Endodermal cell (in vitro differentiated cells): ENCODE data around the gene BAMBI. TPM values are rescaled to one million over a fixed set of nuclear protein-coding genes. Genes with fewer than 3 reads are reported as not detected.

Experiments
- DNase-seq: peaks from one replicate; pipeline ENCODE4 v3.0.0-alpha.2; 2017
- H3K27ac ChIP-seq: 2 replicates; pipeline ENCODE4 v1.5.1; 2013; ENCODE audit warnings: mild to moderate bottlenecking, low read depth, low read length, moderate library complexity
- H3K27me3 ChIP-seq: 2 replicates; pipeline ENCODE4 v1.6.1; 2013; ENCODE audit warnings: mild to moderate bottlenecking, low read length, moderate library complexity; ENCODE audit not compliant: insufficient read depth, control insufficient read depth, poor library complexity, severe bottlenecking
- H3K36me3 ChIP-seq: 2 replicates; pipeline ENCODE4 v1.7.0; 2013; ENCODE audit warnings: mild to moderate bottlenecking, low read length, moderate library complexity; ENCODE audit not compliant: control insufficient read depth, insufficient read depth
- H3K4me1 ChIP-seq: one replicate; pipeline ENCODE4 v1.7.0; 2013; ENCODE audit warnings: low read length; ENCODE audit not compliant: control insufficient read depth, insufficient read depth
- H3K4me3 ChIP-seq: 2 replicates; pipeline ENCODE4 v1.5.1; 2013; ENCODE audit warnings: mild to moderate bottlenecking, low read length, moderate library complexity
- H3K9ac ChIP-seq: 2 replicates; pipeline ENCODE4 v1.6.1; 2013; ENCODE audit warnings: mild to moderate bottlenecking, low read length, moderate library complexity; ENCODE audit not compliant: poor library complexity, severe bottlenecking; ENCODE audit errors: extremely low read depth
- H3K9me3 ChIP-seq: 2 replicates; pipeline ENCODE4 v1.6.1; 2013; ENCODE audit warnings: mild to moderate bottlenecking, low read length, moderate library complexity; ENCODE audit not compliant: control insufficient read depth
- H3K27ac Mint-ChIP-seq: 2 replicates; pipeline ENCODE4 v1.8.0; 2020; ENCODE audit warnings: mixed read lengths
- H3K27me3 Mint-ChIP-seq: 2 replicates; pipeline ENCODE4 v1.8.0; 2021; ENCODE audit warnings: mild to moderate bottlenecking, mixed read lengths; ENCODE audit not compliant: insufficient read depth
- H3K36me3 Mint-ChIP-seq: 2 replicates; pipeline ENCODE4 v1.8.0; 2020; ENCODE audit warnings: low read depth, mixed read lengths
- H3K4me1 Mint-ChIP-seq: 2 replicates; pipeline ENCODE4 v1.8.0; 2020; ENCODE audit warnings: mixed read lengths
- H3K4me3 Mint-ChIP-seq: 2 replicates; pipeline ENCODE4 v1.8.0; 2020; ENCODE audit warnings: mild to moderate bottlenecking, moderate library complexity, mixed read lengths
- H3K9me3 Mint-ChIP-seq: 2 replicates; pipeline ENCODE4 v1.8.0; 2020; ENCODE audit warnings: mild to moderate bottlenecking, mixed read lengths
- CTCF ChIP-seq: fragments of 200-600 bp; sonication (generic); conservative IDR thresholded peaks from 2 replicates; pipeline ENCODE4 v1.5.0; 2021; ENCODE audit warnings: antibody characterized with exemption, mild to moderate bottlenecking
- WGBS, 2 experiments: methylation state at CpG; one replicate each; pipeline versions ENCODE4 v1.1.5 to v1.1.7; 2013; ENCODE audit warnings: missing lambda C conversion rate in 2 of 2, mixed read lengths in 1 of 2; ENCODE audit not compliant: insufficient coverage in 1 of 2, insufficient read length in 1 of 2; 5-methylcytosine and 5-hydroxymethylcytosine counted together
- total RNA-seq, 2 donors: library from RNA; stranded (reverse); fragmentation: NEBNext Ultra II Directional in 1 of 2; extraction: Animal tissue kit (Norgen Biotek cat#: 25700) in 1 of 2; gene quantifications; 2 replicates in 1 of 2; 3 replicates in 1 of 2; pipeline ENCODE4 v1.2.1, GENCODE V29; 2021

Gene BAMBI
- total RNA-seq, 2 donors from 2014 or later: 41.4 to 49.2 TPM

DNA sequence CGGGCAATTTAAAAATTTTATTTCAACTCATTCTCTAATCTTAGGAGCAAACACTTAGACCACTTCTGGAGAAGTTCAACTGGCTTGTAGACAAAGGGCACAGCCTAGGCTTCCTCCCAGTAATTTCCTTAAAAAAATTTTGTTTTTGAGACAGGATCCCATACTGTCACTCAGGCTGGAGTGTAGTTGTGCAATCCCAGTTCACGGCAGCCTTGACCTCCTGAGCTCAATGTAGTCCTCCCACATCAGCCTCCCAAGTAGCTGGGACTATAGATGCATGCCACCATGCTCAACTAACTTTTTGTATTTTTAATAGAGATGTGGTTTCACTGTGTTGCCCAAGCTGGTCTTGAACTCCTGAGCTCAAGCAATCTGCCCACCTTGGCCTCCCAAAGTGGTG, 38.4 kb downstream of the BAMBI start:
- Histone ChIP-seq H3K9ac (no peak overlapping the region), H3K9me3 (no peaks in the 10 kb centered on the region), H3K27ac (no peak overlapping the region), H3K36me3 (no peaks in the 10 kb centered on the region), H3K4me1 (no peaks in the 10 kb centered on the region), H3K27me3 (peaks cover 1% of the 10 kb centered on the region), H3K4me3 (no peak overlapping the region)
- Mint-ChIP-seq H3K27ac (no peak overlapping the region), H3K36me3 (no peaks in the 10 kb centered on the region), H3K9me3 (peaks cover 5% of the 10 kb centered on the region), H3K4me1 (peaks cover 3% of the 10 kb centered on the region), H3K27me3 (peaks cover 3% of the 10 kb centered on the region), H3K4me3 (no peak overlapping the region)
- WGBS, 2 experiments: 94 to 98% methylated on average over 2 of the region's 2 CpGs
- no peak for TF ChIP-seq CTCF
- no peak for DNase-seq

- H3K4me1 ChIP-seq: peaks cover 5% of the 10 kb centered on the region
- WGBS, 2 experiments: 89 to 100% methylated on average over 1 of the region's 1 CpG
- TF ChIP-seq CTCF: no peak
- no peaks in the 10 kb centered on the region for H3K36me3 Mint-ChIP-seq
- H3K4me3 Mint-ChIP-seq: no peak overlapping the region
- no peak overlapping the region for H3K9ac ChIP-seq
- no peaks in the 10 kb centered on the region for H3K9me3 ChIP-seq
- H3K27ac Mint-ChIP-seq: no peak overlapping the region
- H3K36me3 ChIP-seq: no peaks in the 10 kb centered on the region
- H3K4me1 Mint-ChIP-seq: peaks cover 8% of the 10 kb centered on the region
- H3K27me3 ChIP-seq: peaks cover 11% of the 10 kb centered on the region
- H3K9me3 Mint-ChIP-seq: peaks cover 5% of the 10 kb centered on the region
- H3K27me3 Mint-ChIP-seq: peaks cover 11% of the 10 kb centered on the region
- no peak for DNase-seq
- no peak overlapping the region for H3K4me3 ChIP-seq
- H3K27ac ChIP-seq: no peak overlapping the region
These were observed 39.4 kb downstream of the BAMBI start for GRCh38 chr10:28716748-28717147.

DNA sequence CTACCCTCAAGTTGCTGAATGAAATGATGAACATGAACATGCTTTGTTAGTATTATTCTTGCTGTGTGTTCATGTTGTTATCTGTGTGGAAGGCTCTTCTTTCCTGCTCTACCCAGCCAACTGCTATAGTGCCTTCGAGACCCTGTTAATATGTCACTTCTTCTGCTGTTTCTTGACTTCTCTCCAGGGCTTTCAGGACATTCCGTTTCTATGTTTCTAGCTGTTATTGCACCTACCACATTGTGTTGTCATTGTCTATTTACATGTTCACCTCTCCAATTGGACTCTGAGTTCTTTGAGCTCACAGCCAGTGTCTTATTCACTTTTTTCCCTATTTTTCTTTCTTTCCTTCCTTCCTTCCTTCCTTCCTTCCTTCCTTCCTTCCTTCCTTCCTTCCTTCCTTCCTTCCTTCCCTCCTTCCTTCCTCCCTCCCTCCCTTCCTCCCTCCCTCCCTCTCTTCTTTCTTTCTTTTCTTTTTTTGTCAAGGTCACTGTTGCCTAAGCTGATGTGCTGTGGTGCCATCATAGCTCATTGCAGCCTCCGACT, 40.4 kb downstream of the BAMBI start:
- Mint-ChIP-seq H3K27me3 (peaks cover 20% of the 10 kb centered on the region), H3K36me3 (no peaks in the 10 kb centered on the region), H3K27ac (no peak overlapping the region), H3K9me3 (peaks cover 2% of the 10 kb centered on the region), H3K4me3 (no peak overlapping the region), H3K4me1 (peaks cover 11% of the 10 kb centered on the region)
- WGBS, 2 experiments: 87 to 94% methylated on average over 3 of the region's 3 CpGs
- Histone ChIP-seq H3K9ac (no peak overlapping the region), H3K27ac (no peak overlapping the region), H3K27me3 (peaks cover 21% of the 10 kb centered on the region), H3K4me1 (peaks cover 5% of the 10 kb centered on the region), H3K9me3 (no peaks in the 10 kb centered on the region), H3K4me3 (no peak overlapping the region), H3K36me3 (no peaks in the 10 kb centered on the region)
- TF ChIP-seq CTCF: no peak
- no peak for DNase-seq
